ENCODE results near the gene ZNF678.
"Not testable (repeated sequence)": the region's sequence is repeated elsewhere in the genome, so short reads cannot be mapped to it uniquely, and the experiment has no call there.

Gene ZNF678

DNA sequence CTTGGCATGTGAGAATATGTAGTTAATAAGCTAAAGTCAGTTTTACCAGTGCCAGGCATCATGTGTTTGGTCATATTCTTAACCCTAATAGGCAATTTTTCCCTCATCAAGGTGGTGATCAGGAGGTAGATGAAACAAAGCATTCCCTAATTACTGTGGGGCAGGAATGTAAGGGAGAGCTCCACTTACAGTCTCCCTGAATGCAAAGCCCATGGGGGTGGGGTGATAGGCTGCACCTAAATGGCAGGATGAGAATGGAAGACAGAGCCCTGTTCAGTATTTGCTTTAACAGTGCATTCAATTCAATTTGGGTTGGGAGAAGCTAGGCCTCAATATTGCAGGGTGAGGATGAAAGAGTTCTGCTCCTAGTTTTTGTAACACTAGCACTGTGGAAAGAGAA, 23.4 kb downstream of the ZNF678 start:
- Histone ChIP-seq H4K91ac (ENCODE audit: low read length) (no peak overlapping the region), H2BK120ac (ENCODE audit: low read depth, low read length) (no peak overlapping the region), H3K27ac (ENCODE audit: low read length, poor library complexity, severe bottlenecking) (no peak overlapping the region), H3K23ac (ENCODE audit: low read length in 2 of 2) (no peak overlapping the region), H3K27me3 (ENCODE audit: control insufficient read depth in 1 of 2, insufficient read depth in 1 of 2, low read length in 2 of 2) (no peaks in the 10 kb centered on the region), H3K14ac (ENCODE audit: low read length in 2 of 2) (no peak overlapping the region), H3K9ac (ENCODE audit: low read length) (no peak overlapping the region), H2AK5ac (ENCODE audit: low read length, severe bottlenecking) (no peak overlapping the region), H3K9me3 (ENCODE audit: control insufficient read depth, low read length) (peaks cover 60% of the 10 kb centered on the region), H2AFZ (ENCODE audit: low read depth, low read length) (no peak overlapping the region), H3K79me1 (replicated peaks; ENCODE audit: low read length, poor library complexity, severe bottlenecking) (peaks cover 33% of the 10 kb centered on the region), H3K4me3 (ENCODE audit: insufficient read depth in 1 of 2, low read depth in 1 of 2, low read length in 2 of 2) (no peak overlapping the region), H3K4ac (ENCODE audit: low read depth in 1 of 2, low read length in 2 of 2) (no peak overlapping the region), H3K18ac (ENCODE audit: low read depth in 1 of 2, low read length in 2 of 2) (no peak overlapping the region), H3K4me1 (ENCODE audit: control insufficient read depth, insufficient read depth, low read depth, low read length) (no peaks in the 10 kb centered on the region), H3K4me2 (ENCODE audit: low read length, poor library complexity, severe bottlenecking) (no peak overlapping the region), H3K36me3 (ENCODE audit: control insufficient read depth in 1 of 2, insufficient read depth in 2 of 2, low read depth in 1 of 2, low read length in 2 of 2) (no peaks in the 10 kb centered on the region), H2BK15ac (ENCODE audit: low read depth, poor library complexity, severe bottlenecking) (no peak overlapping the region), H2BK5ac (ENCODE audit: low read depth, low read length, poor library complexity, severe bottlenecking) (no peak overlapping the region), H2BK12ac (ENCODE audit: low read length in 2 of 2) (no peak overlapping the region), H4K8ac (ENCODE audit: low read length) (no peak overlapping the region)
- no peak for DNase-seq

DNA sequence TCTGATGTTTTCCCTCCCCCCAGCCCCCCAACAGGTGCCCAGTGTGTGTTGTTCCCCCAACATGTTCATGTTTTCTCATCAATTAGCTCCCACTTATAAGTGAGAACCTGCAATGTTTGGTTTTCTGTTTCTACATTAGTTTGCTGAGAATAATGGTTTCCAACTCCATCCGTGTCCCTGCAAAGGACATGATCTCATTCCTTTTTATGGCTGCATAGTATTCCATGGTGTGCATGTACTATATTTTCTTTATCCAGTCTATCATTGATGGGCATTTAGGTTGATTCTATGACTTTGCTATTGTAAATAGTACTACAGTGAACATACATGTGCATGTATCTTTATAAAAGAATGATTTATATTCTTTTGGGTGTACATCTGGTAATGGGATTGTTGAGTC, 24.6 kb downstream of the ZNF678 start:
- no peak overlapping the region for H3K4ac ChIP-seq (ENCODE audit: low read depth in 1 of 2, low read length in 2 of 2)
- no peaks in the 10 kb centered on the region for H3K27me3 ChIP-seq (ENCODE audit: control insufficient read depth in 1 of 2, insufficient read depth in 1 of 2, low read length in 2 of 2)
- H3K4me3 ChIP-seq (ENCODE audit: insufficient read depth in 1 of 2, low read depth in 1 of 2, low read length in 2 of 2), result no peak overlapping the region
- H3K27ac ChIP-seq (ENCODE audit: low read length, poor library complexity, severe bottlenecking), result no peak overlapping the region
- no peak overlapping the region for H2BK120ac ChIP-seq (ENCODE audit: low read depth, low read length)
- no peak overlapping the region for H3K4me2 ChIP-seq (ENCODE audit: low read length, poor library complexity, severe bottlenecking)
- H3K14ac ChIP-seq (ENCODE audit: low read length in 2 of 2), result no peak overlapping the region
- no peak overlapping the region for H3K23ac ChIP-seq (ENCODE audit: low read length in 2 of 2)
- no peak overlapping the region for H4K91ac ChIP-seq (ENCODE audit: low read length)
- H3K9me3 ChIP-seq (ENCODE audit: control insufficient read depth, low read length), result peaks cover 60% of the 10 kb centered on the region
- no peaks in the 10 kb centered on the region for H3K36me3 ChIP-seq (ENCODE audit: control insufficient read depth in 1 of 2, insufficient read depth in 2 of 2, low read depth in 1 of 2, low read length in 2 of 2)
- no peaks in the 10 kb centered on the region for H3K4me1 ChIP-seq (ENCODE audit: control insufficient read depth, insufficient read depth, low read depth, low read length)
- no peak overlapping the region for H3K18ac ChIP-seq (ENCODE audit: low read depth in 1 of 2, low read length in 2 of 2)
- WGBS, result 100% methylated on average over 1 of the region's 1 CpG
- H2BK12ac ChIP-seq (ENCODE audit: low read length in 2 of 2), result no peak overlapping the region
- no peak overlapping the region for H4K8ac ChIP-seq (ENCODE audit: low read length)
- H3K9ac ChIP-seq (ENCODE audit: low read length), result no peak overlapping the region
- no peak overlapping the region for H2AK5ac ChIP-seq (ENCODE audit: low read length, severe bottlenecking)
- DNase-seq, result no peak
- H2BK15ac ChIP-seq (ENCODE audit: low read depth, poor library complexity, severe bottlenecking), result no peak overlapping the region
- no peak overlapping the region for H2AFZ ChIP-seq (ENCODE audit: low read depth, low read length)
- H3K79me1 ChIP-seq (replicated peaks; ENCODE audit: low read length, poor library complexity, severe bottlenecking), result peaks cover 38% of the 10 kb centered on the region
- no peak overlapping the region for H2BK5ac ChIP-seq (ENCODE audit: low read depth, low read length, poor library complexity, severe bottlenecking)

DNA sequence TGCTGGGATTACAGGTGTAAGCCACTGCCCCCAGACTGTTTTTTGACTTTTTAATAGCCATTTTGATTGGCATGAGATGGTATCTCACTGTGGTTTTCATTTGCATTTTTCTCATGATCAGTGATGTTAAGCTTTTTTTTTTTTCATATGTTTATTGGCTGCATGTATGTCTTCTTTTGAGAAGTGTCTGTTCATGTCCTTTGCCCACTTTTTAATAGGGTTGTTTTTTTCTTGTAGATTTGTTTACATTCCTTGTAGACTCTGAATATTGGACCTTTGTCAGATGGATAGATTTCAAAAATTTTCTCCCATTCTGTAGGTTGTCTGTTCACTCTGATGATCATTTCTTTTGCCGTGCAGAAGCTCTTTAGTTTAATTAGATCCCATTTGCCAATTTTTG, 25.4 kb downstream of the ZNF678 start:
- not testable (repeated sequence) for H2BK120ac ChIP-seq (ENCODE audit: low read depth, low read length); H2BK15ac ChIP-seq (ENCODE audit: low read depth, poor library complexity, severe bottlenecking); H2BK5ac ChIP-seq (ENCODE audit: low read depth, low read length, poor library complexity, severe bottlenecking); H3K18ac ChIP-seq (ENCODE audit: low read depth in 1 of 2, low read length in 2 of 2); H3K14ac ChIP-seq (ENCODE audit: low read length in 2 of 2); H3K4ac ChIP-seq (ENCODE audit: low read depth in 1 of 2, low read length in 2 of 2); H3K4me2 ChIP-seq (ENCODE audit: low read length, poor library complexity, severe bottlenecking); H3K4me1 ChIP-seq (ENCODE audit: control insufficient read depth, insufficient read depth, low read depth, low read length); H4K91ac ChIP-seq (ENCODE audit: low read length); H3K4me3 ChIP-seq (ENCODE audit: insufficient read depth in 1 of 2, low read depth in 1 of 2, low read length in 2 of 2); DNase-seq; H2AFZ ChIP-seq (ENCODE audit: low read depth, low read length); H2BK12ac ChIP-seq (ENCODE audit: low read length in 2 of 2); H3K36me3 ChIP-seq (ENCODE audit: control insufficient read depth in 1 of 2, insufficient read depth in 2 of 2, low read depth in 1 of 2, low read length in 2 of 2); H3K9ac ChIP-seq (ENCODE audit: low read length); H3K27me3 ChIP-seq (ENCODE audit: control insufficient read depth in 1 of 2, insufficient read depth in 1 of 2, low read length in 2 of 2); H3K27ac ChIP-seq (ENCODE audit: low read length, poor library complexity, severe bottlenecking); H4K8ac ChIP-seq (ENCODE audit: low read length); H3K23ac ChIP-seq (ENCODE audit: low read length in 2 of 2); H2AK5ac ChIP-seq (ENCODE audit: low read length, severe bottlenecking)
- H3K79me1 ChIP-seq (replicated peaks; ENCODE audit: low read length, poor library complexity, severe bottlenecking), result peaks cover 40% of the 10 kb centered on the region
- no CpG with 5 or more reads among the region's 1 CpG for WGBS
- H3K9me3 ChIP-seq (ENCODE audit: control insufficient read depth, low read length), result peaks cover 57% of the 10 kb centered on the region

DNA sequence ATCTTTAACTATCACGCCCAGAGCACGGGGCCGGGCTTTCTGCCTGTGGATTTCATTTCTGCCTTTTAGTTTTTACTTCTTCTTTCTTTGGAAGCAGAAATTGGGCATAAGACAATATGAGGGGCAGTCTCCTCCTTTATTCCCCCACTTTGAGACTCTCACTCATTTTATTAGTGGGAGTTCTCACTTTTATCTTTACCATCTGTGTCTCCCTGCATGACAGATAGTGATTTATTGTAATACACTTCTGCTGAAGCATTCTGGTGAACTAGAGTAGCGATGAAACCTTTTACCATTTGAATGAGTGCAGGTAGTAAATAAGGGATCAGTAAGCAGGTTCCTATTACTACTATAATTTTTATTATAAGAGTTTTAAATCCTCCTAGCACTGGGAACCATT, 26.4 kb downstream of the ZNF678 start:
- not testable (repeated sequence) for H3K18ac ChIP-seq (ENCODE audit: low read depth in 1 of 2, low read length in 2 of 2); H2BK15ac ChIP-seq (ENCODE audit: low read depth, poor library complexity, severe bottlenecking); H2BK12ac ChIP-seq (ENCODE audit: low read length in 2 of 2); DNase-seq; H2BK5ac ChIP-seq (ENCODE audit: low read depth, low read length, poor library complexity, severe bottlenecking); H4K91ac ChIP-seq (ENCODE audit: low read length); H2AFZ ChIP-seq (ENCODE audit: low read depth, low read length); H3K27me3 ChIP-seq (ENCODE audit: control insufficient read depth in 1 of 2, insufficient read depth in 1 of 2, low read length in 2 of 2); H3K4me1 ChIP-seq (ENCODE audit: control insufficient read depth, insufficient read depth, low read depth, low read length); H3K4me3 ChIP-seq (ENCODE audit: insufficient read depth in 1 of 2, low read depth in 1 of 2, low read length in 2 of 2); H3K23ac ChIP-seq (ENCODE audit: low read length in 2 of 2); H3K36me3 ChIP-seq (ENCODE audit: control insufficient read depth in 1 of 2, insufficient read depth in 2 of 2, low read depth in 1 of 2, low read length in 2 of 2); H2BK120ac ChIP-seq (ENCODE audit: low read depth, low read length); H3K4me2 ChIP-seq (ENCODE audit: low read length, poor library complexity, severe bottlenecking); H4K8ac ChIP-seq (ENCODE audit: low read length); H3K9ac ChIP-seq (ENCODE audit: low read length); H3K4ac ChIP-seq (ENCODE audit: low read depth in 1 of 2, low read length in 2 of 2); H3K14ac ChIP-seq (ENCODE audit: low read length in 2 of 2); H2AK5ac ChIP-seq (ENCODE audit: low read length, severe bottlenecking); H3K27ac ChIP-seq (ENCODE audit: low read length, poor library complexity, severe bottlenecking)
- 100% methylated on average over 1 of the region's 4 CpGs for WGBS
- Histone ChIP-seq H3K9me3 (ENCODE audit: control insufficient read depth, low read length) (peaks cover 47% of the 10 kb centered on the region), H3K79me1 (replicated peaks; ENCODE audit: low read length, poor library complexity, severe bottlenecking) (peaks cover 37% of the 10 kb centered on the region)

Data from mesenchymal stem cell (in vitro differentiated cells and primary cell).